ENCODE data around the gene PLEKHM3. TPM values are rescaled to one million over a fixed set of nuclear protein-coding genes. Genes with fewer than 3 reads are reported as not detected.
"Not testable (repeated sequence)": the region's sequence is repeated elsewhere in the genome, so short reads cannot be mapped to it uniquely, and the experiment has no call there.

Gene PLEKHM3
- total RNA-seq, 1 experiment from 2014 or later, result 6.5 TPM

GRCh38 chr2:208025814-208026184 is 472 bp upstream of the PLEKHM3 start:
- peak overlapping the region; percentile 81 for H3K27ac ChIP-seq (ENCODE audit: low read depth, low read length, poor library complexity, severe bottlenecking)
- ChIA-PET CTCF (interaction anchor here (1.1 kb wide), 1 partner anchor 1822 kb away, joined by 3 read pairs; no protein-coding TSS in a partner anchor), POLR2A (ENCODE audit: low non-redundant PET) (interaction anchor here (0.6 kb wide), 1 partner anchor 235 kb away, joined by 4 read pairs; no protein-coding TSS in a partner anchor)
- no peak for TF ChIP-seq EZH2 (IDR thresholded peaks at IDR 0.05; ENCODE audit: borderline replicate concordance, low read depth, low read length, poor library complexity, severe bottlenecking)
- no peak for TF ChIP-seq CTCF (conservative IDR thresholded peaks at IDR 0.05; ENCODE audit: low read depth, low read length)
- DNase-seq (ENCODE audit: low spot score), result peak; percentile 67
- no peaks in the 10 kb centered on the region for H3K36me3 ChIP-seq (ENCODE audit: insufficient read depth, low read length, poor library complexity, severe bottlenecking)
- H3K27me3 ChIP-seq (replicated peaks; ENCODE audit: insufficient read depth, low read depth, low read length, poor library complexity), result no peaks in the 10 kb centered on the region
- no peaks in the 10 kb centered on the region for H3K9me3 ChIP-seq (ENCODE audit: low read depth, low read length, poor library complexity, severe bottlenecking)
- no TSS peak for BruUV-seq (replicated peaks)
- peaks cover 4% of the 10 kb centered on the region for H3K4me1 ChIP-seq (ENCODE audit: insufficient read depth, low read length, poor library complexity, severe bottlenecking)
- H3K4me3 ChIP-seq (ENCODE audit: low read depth, low read length, poor library complexity, severe bottlenecking), result peak overlapping the region; percentile 75
- intact Hi-C loops (cut with micrococcal nuclease; ENCODE audit: unreplicated experiment), result loop anchor here (5.0 kb wide), 1 partner anchor 398 kb away; the partner anchor contains the start of gene METTL21A

- no peaks in the 10 kb centered on the region for H3K27me3 ChIP-seq (replicated peaks; ENCODE audit: insufficient read depth, low read depth, low read length, poor library complexity)
- ChIA-PET POLR2A (ENCODE audit: low non-redundant PET) (no interaction called here), CTCF (interaction anchor here (0.7 kb wide), 1 partner anchor 17 kb away, joined by 3 read pairs; no protein-coding TSS in a partner anchor)
- intact Hi-C loops (cut with micrococcal nuclease; ENCODE audit: unreplicated experiment), result no loop called here
- no peak overlapping the region for H3K27ac ChIP-seq (ENCODE audit: low read depth, low read length, poor library complexity, severe bottlenecking)
- TF ChIP-seq EZH2 (IDR thresholded peaks at IDR 0.05; ENCODE audit: borderline replicate concordance, low read depth, low read length, poor library complexity, severe bottlenecking) (no peak), CTCF (conservative IDR thresholded peaks at IDR 0.05; ENCODE audit: low read depth, low read length) (no peak)
- BruUV-seq (replicated peaks), result no TSS peak
- H3K4me3 ChIP-seq (ENCODE audit: low read depth, low read length, poor library complexity, severe bottlenecking), result no peak overlapping the region
- H3K9me3 ChIP-seq (ENCODE audit: low read depth, low read length, poor library complexity, severe bottlenecking), result no peaks in the 10 kb centered on the region
- no peaks in the 10 kb centered on the region for H3K36me3 ChIP-seq (ENCODE audit: insufficient read depth, low read length, poor library complexity, severe bottlenecking)
- no peak for DNase-seq (ENCODE audit: low spot score)
- peaks cover 4% of the 10 kb centered on the region for H3K4me1 ChIP-seq (ENCODE audit: insufficient read depth, low read length, poor library complexity, severe bottlenecking)
Measured at GRCh38 chr2:208024091-208024490, 1.2 kb downstream of the PLEKHM3 start.

- no TSS peak for BruUV-seq (replicated peaks)
- no peak for DNase-seq (ENCODE audit: low spot score)
- ChIA-PET POLR2A (ENCODE audit: low non-redundant PET) (no interaction called here), CTCF (no interaction called here)
- no peak overlapping the region for H3K27ac ChIP-seq (ENCODE audit: low read depth, low read length, poor library complexity, severe bottlenecking)
- no peak overlapping the region for H3K4me3 ChIP-seq (ENCODE audit: low read depth, low read length, poor library complexity, severe bottlenecking)
- no peaks in the 10 kb centered on the region for H3K4me1 ChIP-seq (ENCODE audit: insufficient read depth, low read length, poor library complexity, severe bottlenecking)
- H3K27me3 ChIP-seq (replicated peaks; ENCODE audit: insufficient read depth, low read depth, low read length, poor library complexity), result no peaks in the 10 kb centered on the region
- no peak for TF ChIP-seq CTCF (conservative IDR thresholded peaks at IDR 0.05; ENCODE audit: low read depth, low read length)
- TF ChIP-seq EZH2 (IDR thresholded peaks at IDR 0.05; ENCODE audit: borderline replicate concordance, low read depth, low read length, poor library complexity, severe bottlenecking), result no peak
- intact Hi-C loops (cut with micrococcal nuclease; ENCODE audit: unreplicated experiment), result no loop called here
- no peaks in the 10 kb centered on the region for H3K36me3 ChIP-seq (ENCODE audit: insufficient read depth, low read length, poor library complexity, severe bottlenecking)
- H3K9me3 ChIP-seq (ENCODE audit: low read depth, low read length, poor library complexity, severe bottlenecking), result no peaks in the 10 kb centered on the region
Measured at GRCh38 chr2:208020253-208020652, 5.1 kb downstream of the PLEKHM3 start.

- H3K9me3 ChIP-seq (ENCODE audit: low read depth, low read length, poor library complexity, severe bottlenecking); H3K27ac ChIP-seq (ENCODE audit: low read depth, low read length, poor library complexity, severe bottlenecking); H3K4me1 ChIP-seq (ENCODE audit: insufficient read depth, low read length, poor library complexity, severe bottlenecking); POLR2A ChIA-PET (ENCODE audit: low non-redundant PET); DNase-seq (ENCODE audit: low spot score); H3K36me3 ChIP-seq (ENCODE audit: insufficient read depth, low read length, poor library complexity, severe bottlenecking); H3K27me3 ChIP-seq (replicated peaks; ENCODE audit: insufficient read depth, low read depth, low read length, poor library complexity); intact Hi-C loops (cut with micrococcal nuclease; ENCODE audit: unreplicated experiment); CTCF ChIA-PET; BruUV-seq (replicated peaks); H3K4me3 ChIP-seq (ENCODE audit: low read depth, low read length, poor library complexity, severe bottlenecking): not testable (repeated sequence)
Measured at GRCh38 chr2:208018124-208018712, 7.1 kb downstream of the PLEKHM3 start.

All from A673 (cell line).